ENCODE results near the gene NECAB3. TPM values are rescaled to one million over a fixed set of nuclear protein-coding genes. Genes with fewer than 3 reads are reported as not detected.
A peak's percentile ranks its signal among the peaks of the same experiment; 100 is the strongest.

Gene NECAB3
- total RNA-seq, 1 donor, result 4.6 TPM

DNA sequence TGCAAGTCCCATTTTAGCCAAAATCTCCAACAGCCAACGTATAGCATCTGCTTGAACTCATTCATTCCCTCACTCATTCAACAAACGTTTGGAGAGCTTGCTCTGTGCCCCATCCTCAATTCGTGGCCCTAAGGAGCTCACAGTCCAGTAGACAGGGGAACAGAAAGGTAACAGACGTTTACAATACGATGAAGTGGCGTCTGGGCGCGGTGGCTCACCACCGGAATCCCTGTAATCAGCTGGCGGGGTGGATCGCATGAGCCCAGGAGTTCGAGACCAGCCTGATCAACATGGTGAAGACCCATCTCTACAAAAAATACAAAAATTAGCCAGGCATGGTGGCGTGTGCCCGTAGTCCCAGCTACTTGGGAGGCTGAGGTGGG lies 12.7 kb upstream of the NECAB3 start:
- Histone ChIP-seq H3K9me3 (ENCODE audit: low read depth, low read length) (no peaks in the 10 kb centered on the region), H3K27me3 (ENCODE audit: insufficient read depth, low read length) (no peaks in the 10 kb centered on the region), H3K4me1 (ENCODE audit: insufficient read depth, low read length) (peaks cover 45% of the 10 kb centered on the region), H3K4me3 (ENCODE audit: low read length) (no peak overlapping the region)

DNA sequence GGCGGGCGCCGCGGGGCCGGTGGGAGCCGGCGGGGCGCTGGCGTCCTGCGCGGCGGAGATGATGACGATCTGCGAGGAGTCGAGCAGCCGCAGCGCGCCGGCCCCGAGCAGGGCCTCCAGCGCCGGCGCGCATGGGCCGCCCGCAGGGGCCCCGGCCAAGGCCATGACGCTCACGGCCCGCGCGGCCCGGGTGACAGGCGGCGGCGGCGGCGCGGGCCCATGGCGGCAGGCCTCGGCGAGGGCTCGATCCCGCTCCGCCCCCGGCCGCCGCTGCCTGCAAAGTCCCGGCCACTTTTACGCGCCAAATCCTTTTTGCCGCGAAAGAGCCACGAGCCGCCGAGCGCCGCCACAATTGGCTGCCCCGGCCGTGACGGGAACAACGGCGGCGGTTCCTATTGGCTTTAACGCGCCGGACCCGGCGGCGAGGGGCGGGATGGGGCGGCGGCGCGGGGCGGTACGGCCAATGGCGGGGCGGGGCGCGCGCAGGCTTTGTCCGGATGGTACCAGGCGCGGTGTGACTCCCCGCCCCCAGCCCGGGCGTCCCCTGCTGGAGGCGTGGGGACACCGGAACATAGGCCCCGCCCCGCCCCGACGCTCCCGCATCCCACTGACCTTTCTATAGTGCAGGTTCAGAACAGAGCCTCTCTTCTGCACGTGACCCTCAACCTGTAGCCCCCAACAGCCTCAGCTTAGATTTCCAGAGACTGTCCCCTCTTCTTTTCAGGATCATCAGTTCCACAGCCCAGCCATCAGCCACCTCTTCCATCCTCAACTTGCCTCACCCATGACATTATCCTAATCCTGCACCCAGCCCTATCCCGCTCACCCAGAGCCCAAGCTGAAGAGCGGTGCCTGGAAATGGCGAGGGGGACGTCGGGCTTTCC lies 12.1 kb upstream of the NECAB3 start, which contains the start of gene E2F1:
TSS of gene E2F1 (minus strand) at position 286 of the 884 bp plus-strand sequence. CDS start at position 165, 121 bp downstream.
- Histone ChIP-seq H3K27me3 (ENCODE audit: insufficient read depth, low read length) (no peaks in the 10 kb centered on the region), H3K4me1 (ENCODE audit: insufficient read depth, low read length) (peaks cover 45% of the 10 kb centered on the region), H3K9me3 (ENCODE audit: low read depth, low read length) (no peaks in the 10 kb centered on the region), H3K4me3 (ENCODE audit: low read length) (peak within 1 kb of the TSS; percentile 32)

DNA sequence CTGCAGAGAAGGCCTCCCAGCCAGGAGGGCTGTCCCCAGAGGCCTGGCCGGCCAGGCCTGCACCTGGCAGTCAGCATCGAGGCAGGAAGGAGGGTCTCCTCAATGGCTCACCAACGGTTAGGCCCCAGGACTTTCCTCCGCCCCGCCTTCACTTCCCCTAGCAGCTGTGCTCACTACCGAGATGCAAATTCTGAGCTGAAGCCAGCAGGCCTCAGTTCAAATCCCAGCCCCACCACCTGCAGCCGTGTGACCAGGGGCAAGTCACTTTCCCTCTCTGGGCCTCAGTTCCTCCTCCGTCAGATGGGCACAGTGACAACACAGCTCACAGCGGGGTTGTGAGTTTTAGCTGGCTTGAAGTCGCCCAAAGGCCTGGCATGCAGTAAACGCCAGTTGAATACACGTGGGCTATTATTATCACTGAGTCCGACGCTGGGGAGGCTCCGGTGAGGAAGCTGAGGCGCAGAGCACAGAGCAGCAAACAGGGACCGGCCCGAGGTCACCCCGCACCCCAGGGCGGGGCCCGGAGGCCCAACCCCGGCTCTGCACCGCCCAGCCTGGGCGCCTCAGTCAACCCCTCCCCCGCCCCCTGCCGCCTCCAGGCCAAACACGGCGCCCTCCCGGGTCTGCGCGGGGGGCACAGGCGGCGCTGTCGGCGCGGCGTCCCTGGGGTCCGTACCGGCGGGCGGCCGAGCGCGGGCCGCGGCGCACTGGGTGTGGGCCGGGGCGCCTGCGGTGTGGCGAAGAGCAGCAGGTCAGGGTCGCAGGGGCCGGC lies 11.3 kb upstream of the NECAB3 start:
- Histone ChIP-seq H3K4me1 (ENCODE audit: insufficient read depth, low read length) (peaks cover 39% of the 10 kb centered on the region), H3K4me3 (ENCODE audit: low read length) (peak overlapping the region; percentile 32), H3K27me3 (ENCODE audit: insufficient read depth, low read length) (no peaks in the 10 kb centered on the region), H3K9me3 (ENCODE audit: low read depth, low read length) (no peaks in the 10 kb centered on the region)

DNA sequence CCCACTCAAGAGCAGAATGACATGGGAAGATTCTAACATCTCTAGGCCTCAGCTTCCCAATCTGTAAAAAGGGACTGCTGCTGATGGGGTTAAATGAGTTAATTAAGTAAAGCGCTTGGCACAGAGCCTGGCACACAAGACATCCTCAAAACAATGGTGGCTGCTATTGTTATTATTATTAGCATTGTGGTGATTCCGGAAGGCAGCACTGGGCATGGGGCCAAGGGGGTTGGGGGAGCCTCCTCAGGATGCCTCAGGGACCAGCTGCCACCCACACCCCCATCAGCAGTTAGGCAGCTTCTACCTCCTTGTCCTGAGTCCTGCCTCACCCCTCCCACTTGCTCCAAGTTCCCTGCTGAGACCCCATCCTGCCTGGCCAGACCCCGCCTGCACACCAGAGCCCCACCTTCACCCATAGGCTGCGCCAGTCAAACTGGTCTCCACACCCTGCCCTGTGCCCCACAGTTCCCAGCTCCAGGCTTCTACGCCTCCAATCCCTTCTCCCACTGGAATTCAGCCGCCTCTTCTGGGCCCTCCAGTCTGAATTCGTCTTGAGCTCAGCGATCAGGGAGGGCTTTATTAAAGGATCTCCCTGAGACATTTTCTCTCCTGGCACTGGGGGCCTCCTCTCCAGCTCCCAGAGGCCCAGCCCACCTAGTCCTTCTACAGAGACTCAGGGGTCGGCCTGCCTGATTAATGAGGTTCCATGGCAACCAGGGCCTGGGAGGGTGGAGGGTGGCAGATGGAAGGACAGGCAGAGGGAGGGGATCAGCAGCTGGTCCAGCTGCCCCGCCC lies 10.5 kb upstream of the NECAB3 start:
- Histone ChIP-seq H3K9me3 (ENCODE audit: low read depth, low read length) (no peaks in the 10 kb centered on the region), H3K27me3 (ENCODE audit: insufficient read depth, low read length) (no peaks in the 10 kb centered on the region), H3K4me3 (ENCODE audit: low read length) (no peak overlapping the region), H3K4me1 (ENCODE audit: insufficient read depth, low read length) (peaks cover 38% of the 10 kb centered on the region)

DNA sequence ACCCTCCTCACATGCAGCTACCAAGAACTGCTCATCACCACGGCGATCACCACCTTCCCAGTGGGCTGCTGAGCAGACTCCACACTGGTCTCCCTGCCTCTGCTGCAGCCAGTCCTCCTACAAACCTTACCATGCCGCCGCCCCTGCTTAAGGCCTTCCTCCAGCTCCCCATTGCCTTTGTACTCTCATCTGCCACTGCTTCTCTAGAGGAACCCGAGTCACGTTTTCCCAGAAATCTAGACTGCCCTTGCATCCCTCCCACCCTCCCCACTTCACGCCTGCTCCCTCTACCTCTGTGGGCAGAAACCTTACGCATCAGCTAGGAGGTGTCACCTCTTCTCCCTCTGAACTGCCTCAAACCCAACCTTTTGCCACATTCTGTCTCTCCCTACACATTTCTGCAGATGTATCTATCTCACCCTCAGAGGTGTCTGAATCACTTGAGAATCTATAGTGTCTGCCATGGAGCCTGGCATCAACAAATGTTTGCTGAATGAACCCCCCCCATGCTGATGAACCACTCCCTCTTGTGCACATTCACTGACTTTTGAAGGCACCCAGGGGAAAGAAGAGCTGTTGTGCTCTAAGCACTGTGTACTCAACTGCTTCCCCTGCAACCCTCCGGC lies 7.6 kb upstream of the NECAB3 start:
- H3K4me1 ChIP-seq (ENCODE audit: insufficient read depth, low read length), result peaks cover 38% of the 10 kb centered on the region
- H3K9me3 ChIP-seq (ENCODE audit: low read depth, low read length), result no peaks in the 10 kb centered on the region
- H3K4me3 ChIP-seq (ENCODE audit: low read length), result no peak overlapping the region
- H3K27me3 ChIP-seq (ENCODE audit: insufficient read depth, low read length), result no peaks in the 10 kb centered on the region

DNA sequence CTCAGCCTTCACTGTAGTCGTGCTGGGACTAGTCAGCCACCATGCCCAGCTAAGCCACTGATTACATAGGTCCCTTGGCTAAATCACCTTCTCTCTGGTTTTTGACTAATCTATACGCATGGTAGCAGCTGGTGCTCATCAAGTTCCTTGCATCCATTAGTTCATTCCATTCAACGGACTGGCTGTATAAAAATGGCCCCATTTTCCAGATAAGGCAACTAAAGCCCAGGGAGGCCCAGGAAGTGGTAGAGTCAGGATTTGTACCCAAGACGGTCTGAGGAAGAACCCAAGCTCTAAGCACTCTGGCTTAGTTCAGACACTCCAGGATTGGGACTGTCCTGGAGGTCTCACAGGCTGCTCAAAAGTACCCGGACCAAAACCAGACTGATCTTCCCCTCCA lies 7.1 kb upstream of the NECAB3 start:
- no peak overlapping the region for H3K4me3 ChIP-seq (ENCODE audit: low read length)
- H3K27me3 ChIP-seq (ENCODE audit: insufficient read depth, low read length), result no peaks in the 10 kb centered on the region
- peaks cover 35% of the 10 kb centered on the region for H3K4me1 ChIP-seq (ENCODE audit: insufficient read depth, low read length)

DNA sequence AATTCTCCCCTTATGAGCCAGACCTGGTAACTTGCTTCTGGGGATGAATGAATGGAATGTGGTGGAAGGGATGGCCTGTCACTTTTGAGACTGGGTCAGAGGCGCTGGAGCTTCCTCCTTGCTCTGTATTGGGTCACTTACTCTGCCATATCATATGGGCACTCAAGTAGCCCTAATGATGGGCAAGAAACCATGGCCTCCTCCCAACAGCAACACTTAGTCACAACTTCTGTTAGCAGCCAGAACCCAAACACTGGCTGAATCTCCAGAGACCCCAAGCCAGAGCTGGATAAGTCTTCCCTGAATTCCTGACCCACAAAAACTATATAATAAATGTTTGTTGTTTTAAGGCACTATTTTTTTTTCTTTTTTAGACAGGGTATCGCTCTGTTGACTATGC lies 6.5 kb upstream of the NECAB3 start:
- Histone ChIP-seq H3K4me1 (ENCODE audit: insufficient read depth, low read length) (peaks cover 35% of the 10 kb centered on the region), H3K27me3 (ENCODE audit: insufficient read depth, low read length) (no peaks in the 10 kb centered on the region), H3K4me3 (ENCODE audit: low read length) (no peak overlapping the region), H3K9me3 (ENCODE audit: low read depth, low read length) (no peaks in the 10 kb centered on the region)

More for the DNA sequence above, 7.1 kb upstream of the NECAB3 start:
- H3K9me3 ChIP-seq (ENCODE audit: low read depth, low read length), result no peaks in the 10 kb centered on the region

DNA sequence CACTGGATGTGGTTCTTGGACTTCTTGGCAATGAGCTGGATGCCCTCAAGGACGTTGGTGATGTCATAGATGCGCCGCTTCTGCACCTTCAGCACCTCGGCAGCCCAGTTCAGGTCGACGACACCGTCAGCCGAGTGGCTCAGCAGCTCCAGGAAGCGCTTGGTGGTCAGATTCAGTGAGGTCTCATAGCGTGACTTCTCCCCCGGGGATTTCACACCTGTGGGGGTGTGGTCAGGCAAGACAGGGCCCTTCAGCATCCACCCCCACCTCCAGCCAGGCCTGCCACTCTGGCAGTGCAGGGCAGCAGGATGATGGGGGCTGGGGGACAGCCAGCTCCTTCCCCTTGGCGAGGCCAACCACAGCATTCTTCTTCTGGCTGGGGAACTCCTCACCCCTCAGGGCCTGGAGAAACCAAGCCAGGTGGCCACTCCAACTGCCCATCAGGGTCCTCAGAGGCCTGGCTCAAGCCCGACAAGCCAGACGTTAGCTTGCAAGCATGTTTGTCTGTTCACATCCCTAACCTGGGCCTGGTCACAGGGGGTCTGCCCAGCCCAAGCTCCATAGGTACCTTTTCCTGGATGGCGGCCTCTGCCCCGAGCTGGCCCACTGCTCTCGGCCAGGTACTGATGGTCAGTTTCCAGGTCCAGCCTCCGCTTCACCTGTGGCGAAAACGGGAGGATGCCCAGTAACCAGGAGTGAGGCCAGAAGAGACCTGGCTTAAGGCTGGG lies 5.7 kb upstream of the NECAB3 start:
- H3K4me1 ChIP-seq (ENCODE audit: insufficient read depth, low read length), result peaks cover 28% of the 10 kb centered on the region
- H3K27me3 ChIP-seq (ENCODE audit: insufficient read depth, low read length), result no peaks in the 10 kb centered on the region
- H3K9me3 ChIP-seq (ENCODE audit: low read depth, low read length), result no peaks in the 10 kb centered on the region
- no peak overlapping the region for H3K4me3 ChIP-seq (ENCODE audit: low read length)

DNA sequence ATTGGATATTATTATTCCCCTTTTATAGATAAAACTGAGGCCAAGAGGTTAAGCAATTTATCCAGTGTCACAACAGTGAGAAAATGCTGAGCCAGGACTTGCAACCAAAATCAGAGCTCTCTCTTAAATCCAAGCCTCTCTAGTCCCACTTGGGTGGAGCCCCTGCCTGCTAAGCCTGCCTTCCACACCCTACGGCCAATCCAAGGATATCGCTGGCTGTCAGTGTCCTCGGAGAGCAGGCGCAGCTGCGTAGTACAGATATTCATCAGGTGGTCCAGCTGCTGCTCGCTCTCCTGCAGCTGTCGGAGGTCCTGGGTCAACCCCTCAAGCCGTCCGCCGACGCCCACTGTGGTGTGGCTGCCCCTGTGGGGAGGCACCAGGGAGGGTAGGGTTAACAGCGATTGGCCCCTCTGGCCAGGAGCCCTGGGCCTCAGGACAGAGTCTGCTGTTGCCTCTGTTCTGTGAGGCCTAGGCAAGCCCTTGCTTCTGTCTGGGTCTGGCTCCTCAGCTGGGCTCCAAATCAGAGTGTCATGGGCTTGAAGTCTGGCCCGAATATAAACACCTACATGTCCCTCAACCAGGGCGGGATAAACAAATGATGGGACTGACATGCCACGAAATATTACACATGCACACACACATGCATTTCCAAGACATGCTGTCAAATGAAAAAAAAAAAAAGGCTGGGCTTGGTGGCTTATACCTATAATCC lies 3.9 kb upstream of the NECAB3 start:
- Histone ChIP-seq H3K27me3 (ENCODE audit: insufficient read depth, low read length) (no peaks in the 10 kb centered on the region), H3K9me3 (ENCODE audit: low read depth, low read length) (no peaks in the 10 kb centered on the region), H3K4me3 (ENCODE audit: low read length) (no peak overlapping the region), H3K4me1 (ENCODE audit: insufficient read depth, low read length) (peaks cover 36% of the 10 kb centered on the region)

DNA sequence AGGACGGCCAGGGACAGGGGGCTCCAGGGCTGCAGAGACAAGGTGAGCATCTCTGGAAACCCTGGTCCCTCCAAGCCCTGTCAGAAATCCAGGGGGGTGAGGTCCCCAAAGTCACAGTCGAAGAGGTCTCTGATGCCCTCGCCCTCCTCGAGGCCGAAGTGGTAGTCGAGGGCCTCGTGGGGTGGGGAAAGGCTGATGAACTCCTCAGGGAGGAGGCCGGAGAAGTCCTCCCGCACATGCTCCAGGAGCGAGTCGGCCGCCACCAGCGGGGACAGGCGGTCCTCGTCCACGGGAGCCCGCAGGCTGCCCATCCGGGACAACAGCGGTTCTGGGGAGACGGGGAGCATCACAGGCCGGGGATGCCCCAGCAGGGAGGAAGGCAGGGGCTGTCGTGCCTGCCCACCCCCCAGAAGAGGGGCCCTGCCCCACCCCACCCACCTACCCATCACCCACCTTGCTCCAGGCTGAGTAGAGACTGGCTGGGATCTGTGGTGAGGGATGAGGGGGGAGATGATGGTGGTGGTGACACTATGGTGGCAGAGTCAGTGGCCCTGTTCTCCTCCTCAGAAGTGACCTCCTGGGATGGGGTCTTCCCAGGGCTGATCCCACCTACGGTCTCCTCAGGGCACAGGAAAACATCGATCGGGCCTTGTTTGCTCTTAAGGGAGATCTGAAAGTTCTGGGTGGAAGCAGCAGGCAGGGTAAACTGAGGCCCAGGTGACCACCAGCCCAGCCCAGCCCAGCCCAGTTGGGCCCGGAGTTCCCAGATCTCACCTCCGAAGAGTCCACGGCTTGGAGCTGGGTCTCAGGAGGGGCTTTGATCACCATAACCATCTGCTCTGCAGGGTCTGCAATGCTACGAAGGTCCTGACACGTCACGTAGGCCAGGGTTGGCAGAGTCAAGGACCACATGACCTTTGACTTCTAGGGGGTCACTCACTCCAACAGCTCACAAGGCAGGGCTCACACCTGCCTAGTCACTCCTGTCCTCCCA lies 2.7 kb upstream of the NECAB3 start:
- Histone ChIP-seq H3K4me1 (ENCODE audit: insufficient read depth, low read length) (peaks cover 38% of the 10 kb centered on the region), H3K27me3 (ENCODE audit: insufficient read depth, low read length) (no peaks in the 10 kb centered on the region), H3K4me3 (ENCODE audit: low read length) (no peak overlapping the region), H3K9me3 (ENCODE audit: low read depth, low read length) (no peaks in the 10 kb centered on the region)

DNA sequence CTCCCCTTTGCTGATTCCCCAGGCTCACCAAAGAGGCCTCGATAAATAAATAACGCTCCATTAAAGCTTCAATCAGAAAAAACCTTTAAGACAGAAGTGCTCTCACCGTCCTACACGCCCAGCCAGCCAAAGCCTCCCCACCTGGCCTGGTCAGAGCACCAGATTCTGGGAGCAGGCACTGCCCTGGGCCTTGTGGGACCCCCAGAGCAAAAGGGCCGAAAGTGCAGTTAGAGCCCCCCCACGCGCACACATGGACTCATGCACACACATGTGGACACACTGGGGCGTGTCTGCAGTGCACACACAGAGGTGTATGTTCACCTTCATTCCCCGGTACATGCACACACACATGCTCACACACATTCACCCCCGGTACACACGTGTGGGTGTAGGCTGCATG lies 1.9 kb upstream of the NECAB3 start:
- peaks cover 38% of the 10 kb centered on the region for H3K4me1 ChIP-seq (ENCODE audit: insufficient read depth, low read length)

DNA sequence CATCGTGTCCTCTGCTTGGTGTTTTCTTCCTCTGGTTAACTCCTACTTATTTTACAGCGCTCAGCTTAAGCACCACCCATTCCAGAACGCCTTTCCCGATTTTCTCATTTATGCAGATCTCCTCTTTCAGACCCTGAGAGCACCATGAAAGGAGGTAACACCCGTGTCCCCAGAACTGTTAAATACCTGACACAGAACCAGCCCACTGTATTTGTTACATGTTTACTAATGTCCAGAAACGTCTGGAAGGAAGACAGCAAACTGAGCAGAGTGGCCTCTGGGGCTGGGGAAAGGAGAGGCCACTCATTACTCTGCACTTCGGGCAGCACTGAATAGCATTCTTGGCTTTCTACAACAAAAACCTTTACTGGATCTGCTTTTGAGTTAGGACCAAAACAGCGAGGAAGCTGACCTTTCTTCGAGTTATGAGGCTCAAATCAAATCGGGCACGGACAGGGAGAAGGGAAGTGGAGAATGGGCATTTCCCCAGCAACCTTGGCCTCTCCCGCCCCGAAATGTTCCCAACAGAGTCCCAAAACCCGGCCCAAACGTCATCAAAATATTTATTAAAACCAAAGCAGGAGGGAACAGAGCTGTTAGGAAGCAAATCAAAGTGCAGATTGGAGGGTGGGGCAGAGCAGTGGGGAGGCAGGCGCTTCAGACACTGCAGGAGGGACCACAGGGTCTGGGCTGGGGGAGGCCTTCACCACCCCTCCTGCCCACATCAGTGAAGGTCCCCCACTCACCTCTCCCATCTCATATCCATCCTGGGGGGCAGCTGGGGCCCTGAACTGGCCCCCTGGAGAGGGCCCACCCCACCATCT lies 1.1 kb upstream of the NECAB3 start:
- Histone ChIP-seq H3K27me3 (ENCODE audit: insufficient read depth, low read length) (no peaks in the 10 kb centered on the region), H3K4me3 (ENCODE audit: low read length) (no peak overlapping the region), H3K4me1 (ENCODE audit: insufficient read depth, low read length) (peaks cover 38% of the 10 kb centered on the region), H3K9me3 (ENCODE audit: low read depth, low read length) (no peaks in the 10 kb centered on the region)

More for the DNA sequence above, 1.9 kb upstream of the NECAB3 start:
- Histone ChIP-seq H3K9me3 (ENCODE audit: low read depth, low read length) (no peaks in the 10 kb centered on the region), H3K27me3 (ENCODE audit: insufficient read depth, low read length) (no peaks in the 10 kb centered on the region), H3K4me3 (ENCODE audit: low read length) (no peak overlapping the region)
